A673 (cell line): ENCODE data around the gene YIF1A. TPM values are rescaled to one million over a fixed set of nuclear protein-coding genes. Genes with fewer than 3 reads are reported as not detected.

Experiments
- BruUV-seq: library from RNA; stranded (reverse); fragments of 400-500 nt; replicated peaks from 2 replicates; lab custom pipeline; 2021; lab: Mats Ljungman, UMichigan
- CTCF ChIA-PET: fragments of 300-600 bp; sonication (Branson Sonifier 250); formaldehyde crosslinking; loops from one replicate; lab custom pipeline; 2022; ENCODE audit warnings: antibody characterized with exemption; lab: Charles Lee
- POLR2A ChIA-PET: fragments of 300-600 bp; sonication (Branson Sonifier 250); formaldehyde crosslinking; loops from one replicate; lab custom pipeline; 2022; ENCODE audit warnings: antibody characterized with exemption; ENCODE audit not compliant: low non-redundant PET; lab: Charles Lee
- DNase-seq: peaks from one replicate; pipeline ENCODE4 v3.0.0-alpha.2; 2015; ENCODE audit warnings: low spot score
- H3K27ac ChIP-seq: fragments of 200-600 bp; sonication (generic); 2 replicates; pipeline ENCODE4 v1.5.1; 2016; ENCODE audit warnings: mixed run types, low read depth, mild to moderate bottlenecking, mixed read lengths, antibody characterized with exemption, low read length; ENCODE audit not compliant: poor library complexity, severe bottlenecking
- H3K27me3 ChIP-seq: fragments of 200-600 bp; sonication (generic); replicated peaks from 2 replicates; pipeline ENCODE4 v1.6.1; 2017; ENCODE audit warnings: mixed run types, low read depth, mild to moderate bottlenecking, mixed read lengths, antibody characterized with exemption, low read length; ENCODE audit not compliant: insufficient read depth, poor library complexity
- H3K36me3 ChIP-seq: fragments of 200-600 bp; sonication (generic); 2 replicates; pipeline ENCODE4 v1.6.1; 2016; ENCODE audit warnings: mixed run types, mild to moderate bottlenecking, mixed read lengths, antibody characterized with exemption, low read length; ENCODE audit not compliant: insufficient read depth, poor library complexity, severe bottlenecking
- H3K4me1 ChIP-seq: fragments of 200-600 bp; sonication (generic); 2 replicates; pipeline ENCODE4 v1.6.1; 2017; ENCODE audit warnings: mixed run types, mild to moderate bottlenecking, mixed read lengths, antibody characterized with exemption, low read length; ENCODE audit not compliant: insufficient read depth, poor library complexity, severe bottlenecking
- H3K4me3 ChIP-seq: fragments of 200-600 bp; sonication (generic); 2 replicates; pipeline ENCODE4 v1.5.1; 2016; ENCODE audit warnings: low read depth, mixed run types, mild to moderate bottlenecking, mixed read lengths, low read length; ENCODE audit not compliant: poor library complexity, severe bottlenecking
- H3K9me3 ChIP-seq: fragments of 200-600 bp; sonication (generic); 2 replicates; pipeline ENCODE4 v1.6.1; 2016; ENCODE audit warnings: mixed run types, low read depth, mild to moderate bottlenecking, mixed read lengths, antibody characterized with exemption, low read length; ENCODE audit not compliant: poor library complexity, severe bottlenecking
- EZH2 ChIP-seq: fragments of 200-600 bp; sonication (generic); IDR thresholded peaks from 2 replicates; pipeline ENCODE4 v1.6.1; 2017; ENCODE audit warnings: borderline replicate concordance, low read depth, mild to moderate bottlenecking, mixed read lengths, antibody characterized with exemption, low read length; ENCODE audit not compliant: poor library complexity, severe bottlenecking
- intact Hi-C: fragments of 100-400 bp; cut with micrococcal nuclease; formaldehyde crosslinking; loops from one replicate; pipeline ENCODE4 v1.10.0; 2022; ENCODE audit not compliant: unreplicated experiment
- total RNA-seq: library from RNA; stranded (reverse); gene quantifications from 2 replicates; pipeline ENCODE4 v1.2.3, GENCODE V29; 2021
- TF ChIP-seq, protein P1 (sequence below): fragments of 300-800, 200-600 bp; sonication (generic); conservative IDR thresholded peaks from 2 replicates; pipeline ENCODE4 v1.5.1; 2017; ENCODE audit warnings: low read depth, mild to moderate bottlenecking, antibody characterized with exemption, low read length, moderate library complexity, mixed read lengths

The YIF1A gene
- total RNA-seq, 1 experiment from 2014 or later: 125 TPM

DNA sequence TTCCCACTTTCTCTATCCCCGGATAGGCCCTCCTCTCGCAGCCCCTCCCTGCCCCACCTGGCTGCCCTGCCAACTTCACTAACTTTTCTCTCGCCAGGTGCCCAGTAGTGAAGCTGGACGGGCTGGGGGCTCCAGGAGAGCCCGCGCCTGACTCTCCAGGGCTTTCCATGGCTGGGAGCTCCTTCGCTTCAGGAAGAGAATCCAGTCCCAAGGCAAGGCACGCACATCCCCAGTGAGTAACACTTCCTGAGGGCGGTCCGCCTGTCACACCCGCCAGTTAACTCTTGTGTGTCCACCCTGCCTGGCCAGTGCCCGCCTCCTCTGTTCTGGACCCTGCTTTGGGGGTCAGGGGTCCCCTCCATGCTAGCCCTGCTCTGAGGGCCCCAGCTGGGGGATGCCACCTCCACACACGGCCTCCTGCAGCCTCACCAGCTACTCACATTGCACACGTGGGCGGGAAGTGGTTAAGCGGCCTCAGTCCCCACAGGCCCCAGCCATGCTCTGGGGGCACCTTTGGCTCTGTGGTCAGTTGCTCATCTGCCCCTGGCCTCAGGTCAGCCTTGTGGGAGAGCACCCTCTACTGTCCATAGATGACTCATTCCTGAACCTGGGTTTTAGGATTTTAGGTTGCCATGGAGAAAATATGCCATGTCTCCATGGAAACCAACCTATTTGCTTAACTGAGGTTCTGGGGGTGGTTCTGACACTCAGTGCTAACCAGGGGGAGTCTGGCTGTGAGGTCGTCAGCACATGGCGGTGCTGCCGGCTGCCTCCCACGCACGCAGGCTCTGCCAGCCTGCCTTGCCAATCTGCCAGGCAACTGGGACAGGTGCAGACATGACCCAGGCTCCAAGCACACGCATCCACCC, 47.5 kb upstream of the YIF1A start, which contains the start of gene RIN1:
Gene RIN1 (minus strand): TSS at position 201 of the 869 bp plus-strand sequence. CDS start 32 bp downstream, at position 169.
- POLR2A ChIA-PET: no interaction called here
- no peak for TF ChIP-seq EZH2
- TF ChIP-seq, protein P1, sequence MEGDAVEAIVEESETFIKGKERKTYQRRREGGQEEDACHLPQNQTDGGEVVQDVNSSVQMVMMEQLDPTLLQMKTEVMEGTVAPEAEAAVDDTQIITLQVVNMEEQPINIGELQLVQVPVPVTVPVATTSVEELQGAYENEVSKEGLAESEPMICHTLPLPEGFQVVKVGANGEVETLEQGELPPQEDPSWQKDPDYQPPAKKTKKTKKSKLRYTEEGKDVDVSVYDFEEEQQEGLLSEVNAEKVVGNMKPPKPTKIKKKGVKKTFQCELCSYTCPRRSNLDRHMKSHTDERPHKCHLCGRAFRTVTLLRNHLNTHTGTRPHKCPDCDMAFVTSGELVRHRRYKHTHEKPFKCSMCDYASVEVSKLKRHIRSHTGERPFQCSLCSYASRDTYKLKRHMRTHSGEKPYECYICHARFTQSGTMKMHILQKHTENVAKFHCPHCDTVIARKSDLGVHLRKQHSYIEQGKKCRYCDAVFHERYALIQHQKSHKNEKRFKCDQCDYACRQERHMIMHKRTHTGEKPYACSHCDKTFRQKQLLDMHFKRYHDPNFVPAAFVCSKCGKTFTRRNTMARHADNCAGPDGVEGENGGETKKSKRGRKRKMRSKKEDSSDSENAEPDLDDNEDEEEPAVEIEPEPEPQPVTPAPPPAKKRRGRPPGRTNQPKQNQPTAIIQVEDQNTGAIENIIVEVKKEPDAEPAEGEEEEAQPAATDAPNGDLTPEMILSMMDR: peak; percentile 56
- DNase-seq: peak; percentile 68
- BruUV-seq: no TSS peak
- H3K27ac ChIP-seq: peak within 1 kb of the TSS; percentile 69
- peak within 1 kb of the TSS; percentile 38 for H3K4me3 ChIP-seq
- intact Hi-C loops: no loop called here
- CTCF ChIA-PET: no interaction called here
- no peaks in the 10 kb centered on the region for H3K9me3 ChIP-seq
- H3K27me3 ChIP-seq: no peaks in the 10 kb centered on the region
- H3K36me3 ChIP-seq: peaks cover 10% of the 10 kb centered on the region
- H3K4me1 ChIP-seq: peaks cover 25% of the 10 kb centered on the region

DNA sequence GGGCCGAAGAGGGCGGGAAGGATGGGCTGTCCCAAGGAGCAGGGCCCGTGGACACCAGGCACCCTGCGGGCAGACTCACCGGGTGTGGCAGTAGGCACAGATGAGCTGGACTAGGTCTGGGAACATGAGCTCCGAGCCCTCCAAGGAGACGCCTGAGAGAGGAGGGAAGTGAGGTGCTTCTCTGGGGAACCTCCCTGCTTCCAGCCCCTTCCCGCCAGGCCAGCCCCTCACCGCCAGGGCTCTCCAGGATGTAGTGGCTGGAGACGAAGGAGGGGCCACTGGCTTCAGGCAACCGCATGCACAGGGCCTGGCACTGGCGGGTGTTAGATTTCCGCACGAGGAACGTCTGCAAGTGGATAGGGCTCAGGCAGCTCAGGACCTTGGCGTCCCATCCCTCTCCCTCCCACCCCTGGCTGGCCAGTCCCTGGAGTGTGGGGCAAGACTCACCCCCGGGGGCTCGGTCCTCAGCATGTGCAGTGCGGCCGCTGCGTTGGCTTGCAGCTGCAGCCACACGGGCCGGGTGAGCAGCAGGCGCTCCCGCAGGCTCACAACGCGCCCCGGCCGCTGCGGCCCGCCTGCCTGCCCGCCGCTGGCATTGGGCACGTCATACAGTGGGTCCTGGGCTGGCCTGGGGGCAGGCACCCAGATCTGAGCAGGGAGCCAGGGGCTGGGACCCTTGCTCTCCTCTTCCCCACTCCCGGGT, 46.7 kb upstream of the YIF1A start:
- POLR2A ChIA-PET: interaction anchor here (0.5 kb wide), 1 partner anchor 35 kb away, joined by 7 read pairs; no protein-coding TSS in a partner anchor
- BruUV-seq: no TSS peak
- H3K27ac ChIP-seq: peak overlapping the region; percentile 69

More for the DNA sequence above, 46.7 kb upstream of the YIF1A start:
- no peak for DNase-seq
- Histone ChIP-seq H3K4me3 (peak overlapping the region; percentile 38), H3K27me3 (no peaks in the 10 kb centered on the region), H3K9me3 (no peaks in the 10 kb centered on the region), H3K36me3 (peaks cover 7% of the 10 kb centered on the region), H3K4me1 (peaks cover 25% of the 10 kb centered on the region)
- CTCF ChIA-PET: interaction anchor here (1.0 kb wide), 1 partner anchor 24 kb away, joined by 3 read pairs; no protein-coding TSS in a partner anchor
- intact Hi-C loops: no loop called here
- TF ChIP-seq, protein P1: no peak
- TF ChIP-seq EZH2: no peak
